Measurements from ENCODE around the gene MAP4K4.

The MAP4K4 gene

GRCh38 chr2:101841679-101842327, 144.3 kb downstream of the MAP4K4 start:
- no peak for DNase-seq (ENCODE audit: low read depth)

GRCh38 chr2:101842471-101842870, 145.0 kb downstream of the MAP4K4 start:
- DNase-seq (ENCODE audit: low read depth), result no peak

GRCh38 chr2:101843048-101843447, 145.5 kb downstream of the MAP4K4 start:
- DNase-seq (ENCODE audit: low read depth), result peak; percentile 53

GRCh38 chr2:101843471-101843870, 146.0 kb downstream of the MAP4K4 start:
- no peak for DNase-seq (ENCODE audit: low read depth)

- DNase-seq (ENCODE audit: low read depth), result peak; percentile 76
These were observed 146.6 kb downstream of the MAP4K4 start for GRCh38 chr2:101844055-101844635.

- DNase-seq (ENCODE audit: low read depth), result no peak
These were observed 149.5 kb downstream of the MAP4K4 start for GRCh38 chr2:101846973-101847372.

- DNase-seq (ENCODE audit: low read depth), result no peak
These were observed 150.3 kb downstream of the MAP4K4 start for GRCh38 chr2:101847661-101848339.

- no peak for DNase-seq (ENCODE audit: low read depth)
These were observed 151.4 kb downstream of the MAP4K4 start for GRCh38 chr2:101848769-101849410.

- DNase-seq (ENCODE audit: low read depth), result no peak
These were observed 152.9 kb downstream of the MAP4K4 start for GRCh38 chr2:101850450-101850849.

GRCh38 chr2:101850991-101851390, 153.5 kb downstream of the MAP4K4 start:
- DNase-seq (ENCODE audit: low read depth), result no peak

- no peak for DNase-seq (ENCODE audit: low read depth)
These were observed 155.3 kb downstream of the MAP4K4 start for GRCh38 chr2:101852824-101853223.

GRCh38 chr2:101854877-101855276, 157.4 kb downstream of the MAP4K4 start:
- DNase-seq (ENCODE audit: low read depth), result no peak

GRCh38 chr2:101855776-101856175, 158.3 kb downstream of the MAP4K4 start:
- no peak for DNase-seq (ENCODE audit: low read depth)

- DNase-seq (ENCODE audit: low read depth), result no peak
These were observed 160.7 kb downstream of the MAP4K4 start for GRCh38 chr2:101858246-101858645.

GRCh38 chr2:101858910-101859309, 161.4 kb downstream of the MAP4K4 start:
- DNase-seq (ENCODE audit: low read depth), result no peak

GRCh38 chr2:101859604-101860003, 162.1 kb downstream of the MAP4K4 start:
- DNase-seq (ENCODE audit: low read depth), result no peak

GRCh38 chr2:101860157-101860556, 162.7 kb downstream of the MAP4K4 start:
- DNase-seq (ENCODE audit: low read depth), result no peak

GRCh38 chr2:101860782-101861181, 163.3 kb downstream of the MAP4K4 start:
- DNase-seq (ENCODE audit: low read depth), result no peak

- DNase-seq (ENCODE audit: low read depth), result no peak
These were observed 163.9 kb downstream of the MAP4K4 start for GRCh38 chr2:101861382-101861781.

GRCh38 chr2:101863534-101863933, 166.0 kb downstream of the MAP4K4 start:
- no peak for DNase-seq (ENCODE audit: low read depth)

GRCh38 chr2:101864426-101864825, 166.9 kb downstream of the MAP4K4 start:
- DNase-seq (ENCODE audit: low read depth), result no peak

- DNase-seq (ENCODE audit: low read depth), result no peak
These were observed 171.0 kb downstream of the MAP4K4 start for GRCh38 chr2:101868525-101868924.

GRCh38 chr2:101869527-101869926, 172.0 kb downstream of the MAP4K4 start:
- no peak for DNase-seq (ENCODE audit: low read depth)
